Stimulated activated CD8-positive, alpha-beta memory T cell treated with anti-CD3 and anti-CD28 coated beads, Interleukin-4, amount 100 ng/mL, for 4 hours (primary cell): Measurements from ENCODE around the gene AFTPH.

Experiments used
- DNase-seq, 2 donors: peaks; one replicate each; pipeline ENCODE4 v3.0.0-alpha.2; 2020; ENCODE audit warnings: low read depth in 2 of 2, low spot score in 1 of 2

Gene AFTPH, protein sequence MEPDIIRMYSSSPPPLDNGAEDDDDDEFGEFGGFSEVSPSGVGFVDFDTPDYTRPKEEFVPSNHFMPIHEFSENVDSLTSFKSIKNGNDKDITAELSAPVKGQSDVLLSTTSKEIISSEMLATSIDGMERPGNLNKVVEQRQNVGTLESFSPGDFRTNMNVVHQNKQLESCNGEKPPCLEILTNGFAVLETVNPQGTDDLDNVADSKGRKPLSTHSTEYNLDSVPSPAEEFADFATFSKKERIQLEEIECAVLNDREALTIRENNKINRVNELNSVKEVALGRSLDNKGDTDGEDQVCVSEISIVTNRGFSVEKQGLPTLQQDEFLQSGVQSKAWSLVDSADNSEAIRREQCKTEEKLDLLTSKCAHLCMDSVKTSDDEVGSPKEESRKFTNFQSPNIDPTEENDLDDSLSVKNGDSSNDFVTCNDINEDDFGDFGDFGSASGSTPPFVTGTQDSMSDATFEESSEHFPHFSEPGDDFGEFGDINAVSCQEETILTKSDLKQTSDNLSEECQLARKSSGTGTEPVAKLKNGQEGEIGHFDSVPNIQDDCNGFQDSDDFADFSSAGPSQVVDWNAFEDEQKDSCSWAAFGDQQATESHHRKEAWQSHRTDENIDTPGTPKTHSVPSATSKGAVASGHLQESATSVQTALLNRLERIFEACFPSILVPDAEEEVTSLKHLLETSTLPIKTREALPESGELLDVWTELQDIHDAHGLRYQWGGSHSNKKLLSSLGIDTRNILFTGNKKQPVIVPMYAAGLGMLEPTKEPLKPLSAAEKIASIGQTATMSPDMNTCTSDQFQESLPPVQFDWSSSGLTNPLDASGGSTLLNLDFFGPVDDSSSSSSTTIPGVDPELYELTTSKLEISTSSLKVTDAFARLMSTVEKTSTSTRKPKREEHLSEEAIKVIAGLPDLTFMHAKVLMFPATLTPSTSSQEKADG

DNA sequence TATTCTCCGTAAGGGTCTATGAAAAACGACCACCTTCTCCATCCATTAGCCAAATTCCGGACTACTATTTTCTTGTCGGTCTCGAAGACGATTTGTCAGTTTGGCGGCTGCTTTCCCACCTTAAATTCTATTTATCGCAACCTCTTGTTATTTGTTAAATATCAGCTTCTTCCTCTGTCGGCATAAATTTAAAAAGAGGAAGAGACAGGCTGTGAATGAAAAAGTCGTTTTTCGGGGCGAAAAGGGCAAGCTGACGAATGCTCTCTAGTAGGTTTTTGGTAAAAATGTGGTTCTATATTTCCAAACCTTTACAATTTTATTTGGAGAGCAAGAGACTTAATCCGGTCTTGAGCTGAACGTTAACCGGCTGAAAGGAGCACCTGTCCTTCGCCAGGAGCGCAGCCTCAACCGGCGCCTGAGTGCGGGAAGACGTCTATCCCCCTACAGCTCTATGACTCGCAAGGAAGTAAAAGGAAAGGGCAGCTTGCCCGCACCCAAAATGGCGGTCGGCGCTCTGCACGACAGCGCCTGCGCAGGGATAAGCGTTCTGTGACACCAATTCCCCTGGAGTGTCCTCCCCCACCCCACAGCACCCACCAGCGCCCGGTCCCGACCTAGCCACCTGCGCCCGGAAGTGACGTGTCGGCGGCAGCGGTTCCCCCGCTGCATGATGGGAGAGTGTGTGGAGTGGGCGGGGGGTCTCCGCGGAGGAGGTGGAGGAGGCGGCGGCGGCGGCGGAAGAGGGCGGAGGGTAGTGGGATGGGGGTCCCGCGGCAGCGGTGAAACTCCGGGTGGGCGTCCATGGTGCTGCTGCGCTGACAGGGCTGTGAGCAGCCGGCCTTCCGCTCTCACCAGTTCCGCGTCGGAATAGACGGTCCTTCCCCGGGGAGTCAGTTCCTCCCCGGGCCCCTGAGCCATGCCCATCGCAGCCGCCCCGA is at the start of gene AFTPH:
TSS of gene AFTPH (plus strand) at position 663 of the 938 bp plus-strand sequence. CDS start 27,147 bp downstream, outside the sequence.
- DNase-seq = peak; percentile 97 to 100

DNA sequence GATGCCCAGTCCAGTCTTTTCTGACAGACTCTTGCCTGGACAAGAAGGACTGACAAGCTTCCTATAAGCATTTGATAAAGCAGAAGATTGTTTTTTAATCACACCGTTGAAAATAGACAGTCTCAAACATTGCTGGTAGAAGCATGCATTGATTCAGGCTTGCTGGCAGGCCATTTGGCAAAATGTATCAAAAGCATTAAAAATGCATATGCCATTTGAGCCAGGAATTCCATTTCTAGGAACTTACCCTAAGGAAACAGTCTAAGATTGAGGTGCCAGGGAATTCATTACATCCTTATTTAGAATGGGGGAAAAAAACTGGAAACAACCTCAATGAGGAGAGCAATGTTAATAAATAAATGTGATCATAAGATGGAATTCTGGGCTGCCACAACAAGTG is 49.5 kb upstream of the AFTPH start:
- no peak for DNase-seq

- DNase-seq = no peak
Measured at GRCh38 chr2:64477037-64477436, 47.1 kb upstream of the AFTPH start.

DNA sequence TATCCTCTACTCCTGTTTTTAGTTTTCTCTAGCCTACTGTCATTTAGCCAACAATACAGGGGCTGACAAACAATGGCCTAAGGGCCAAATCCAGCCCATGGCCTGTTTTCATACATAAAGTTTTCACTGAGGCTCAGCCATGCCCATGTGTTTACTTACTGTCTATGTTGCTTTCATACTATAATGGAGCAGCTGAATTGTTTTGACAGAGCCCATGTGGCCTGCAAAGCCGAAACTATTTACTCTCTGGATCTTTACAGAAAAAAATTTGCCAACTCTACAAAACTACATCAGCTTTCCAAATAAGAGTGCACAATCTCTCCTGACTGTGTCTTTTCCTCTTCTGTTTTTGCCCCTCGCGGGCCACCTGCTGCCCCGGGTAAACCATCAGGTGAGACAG is 46.1 kb upstream of the AFTPH start:
- no peak for DNase-seq

- no peak for DNase-seq
Measured at GRCh38 chr2:64478502-64479230, 45.5 kb upstream of the AFTPH start.

DNA sequence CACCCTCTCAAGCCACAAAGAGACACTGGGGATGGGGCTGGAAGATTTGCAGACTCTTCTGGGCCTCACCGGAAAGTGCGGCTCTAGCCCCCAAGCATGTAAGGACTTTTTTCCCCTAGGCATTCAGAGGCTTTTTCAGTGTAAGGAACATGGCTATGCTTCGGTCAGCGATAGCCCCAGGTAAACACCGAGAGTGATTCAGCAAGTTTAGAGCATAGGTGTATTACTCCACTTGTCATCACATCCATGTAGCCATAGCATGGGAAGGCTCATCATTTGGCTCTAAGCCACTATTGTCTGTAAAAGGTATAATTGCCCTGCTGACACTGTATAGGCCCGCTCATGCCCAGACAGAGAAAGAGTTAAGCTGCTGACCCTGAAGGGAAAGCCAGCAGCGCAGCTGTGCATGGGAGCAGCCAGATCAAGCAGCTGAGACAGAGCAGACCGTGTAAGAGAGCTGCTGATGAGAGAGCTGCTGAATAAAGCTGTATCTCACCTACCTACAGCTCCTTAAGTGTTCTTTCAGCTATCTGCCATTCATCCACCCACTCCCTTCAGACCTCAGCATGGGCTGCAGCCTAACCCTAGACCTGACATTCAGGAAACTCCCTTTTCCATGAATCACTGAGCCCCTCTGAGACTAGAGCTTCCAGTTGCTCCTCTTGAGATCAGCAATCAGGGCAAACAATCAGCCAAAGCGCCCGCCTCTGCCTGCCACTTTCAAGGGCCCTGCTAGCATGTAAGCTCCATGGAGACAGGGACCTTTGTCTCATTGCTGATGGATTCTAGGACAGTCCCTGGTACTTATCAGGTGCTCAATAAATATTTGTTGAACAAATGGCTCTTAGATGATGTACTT is 44.6 kb upstream of the AFTPH start:
- no peak for DNase-seq

GRCh38 chr2:64481665-64482064 is 42.5 kb upstream of the AFTPH start:
- no peak for DNase-seq

DNA sequence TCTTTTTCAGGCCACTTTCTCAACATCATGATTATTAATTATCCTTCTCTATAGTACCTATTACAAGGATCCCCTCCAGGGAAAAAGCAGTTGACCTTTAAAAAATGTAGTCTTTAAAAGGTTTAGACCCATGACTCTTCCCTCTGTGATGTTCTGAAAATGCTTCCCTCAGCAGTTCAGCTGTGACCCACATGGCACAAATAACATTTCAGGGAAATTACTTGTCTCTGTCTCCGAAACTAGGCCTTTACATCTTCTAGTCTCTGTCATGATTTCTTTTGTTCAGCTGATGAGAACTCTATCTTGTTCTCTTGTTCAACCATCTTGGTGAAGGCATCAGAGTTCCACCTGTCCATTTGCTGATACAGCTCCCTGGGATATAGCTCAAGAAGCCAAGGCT is 41.9 kb upstream of the AFTPH start:
- no peak for DNase-seq

DNA sequence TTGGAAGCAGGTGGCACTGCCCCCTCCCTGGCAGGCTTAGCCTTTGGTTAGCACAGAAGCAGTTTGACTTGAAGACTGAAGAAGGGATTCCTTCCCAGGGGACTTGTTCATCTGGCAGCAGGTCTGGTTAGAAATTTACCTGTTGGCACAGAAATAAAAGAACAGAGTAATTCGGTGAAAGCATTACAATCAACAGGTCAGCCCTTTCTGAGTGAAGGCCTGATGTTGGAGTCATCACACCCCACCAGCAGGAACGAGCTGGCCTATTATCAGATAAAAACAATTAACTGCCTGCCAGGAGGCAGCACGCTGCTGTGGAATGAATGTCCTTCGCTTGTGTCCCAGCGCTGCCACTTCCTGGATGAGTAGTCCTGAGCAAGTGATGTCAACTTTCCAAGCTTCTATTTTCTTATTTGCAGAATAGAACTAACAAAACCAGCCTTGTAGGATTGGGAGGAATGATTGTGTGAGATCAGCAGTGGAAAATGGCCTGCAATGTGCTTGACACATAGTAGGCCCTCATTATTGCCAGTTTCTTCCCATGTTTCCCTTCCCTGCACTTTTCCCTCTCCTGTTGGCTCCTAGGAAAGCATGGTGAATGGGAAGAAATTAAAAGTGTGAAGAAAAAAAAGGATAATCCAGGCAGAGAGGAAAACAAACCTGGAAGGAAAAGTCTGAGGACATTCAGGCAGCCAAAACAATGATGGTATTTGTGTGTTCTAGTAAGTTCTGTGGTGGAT is 41.2 kb upstream of the AFTPH start:
- DNase-seq = no peak

- DNase-seq = no peak
Measured at GRCh38 chr2:64485331-64485730, 38.8 kb upstream of the AFTPH start.

GRCh38 chr2:64485961-64486360 is 38.2 kb upstream of the AFTPH start:
- no peak for DNase-seq

GRCh38 chr2:64487256-64488049 is 36.7 kb upstream of the AFTPH start:
- DNase-seq = no peak

DNA sequence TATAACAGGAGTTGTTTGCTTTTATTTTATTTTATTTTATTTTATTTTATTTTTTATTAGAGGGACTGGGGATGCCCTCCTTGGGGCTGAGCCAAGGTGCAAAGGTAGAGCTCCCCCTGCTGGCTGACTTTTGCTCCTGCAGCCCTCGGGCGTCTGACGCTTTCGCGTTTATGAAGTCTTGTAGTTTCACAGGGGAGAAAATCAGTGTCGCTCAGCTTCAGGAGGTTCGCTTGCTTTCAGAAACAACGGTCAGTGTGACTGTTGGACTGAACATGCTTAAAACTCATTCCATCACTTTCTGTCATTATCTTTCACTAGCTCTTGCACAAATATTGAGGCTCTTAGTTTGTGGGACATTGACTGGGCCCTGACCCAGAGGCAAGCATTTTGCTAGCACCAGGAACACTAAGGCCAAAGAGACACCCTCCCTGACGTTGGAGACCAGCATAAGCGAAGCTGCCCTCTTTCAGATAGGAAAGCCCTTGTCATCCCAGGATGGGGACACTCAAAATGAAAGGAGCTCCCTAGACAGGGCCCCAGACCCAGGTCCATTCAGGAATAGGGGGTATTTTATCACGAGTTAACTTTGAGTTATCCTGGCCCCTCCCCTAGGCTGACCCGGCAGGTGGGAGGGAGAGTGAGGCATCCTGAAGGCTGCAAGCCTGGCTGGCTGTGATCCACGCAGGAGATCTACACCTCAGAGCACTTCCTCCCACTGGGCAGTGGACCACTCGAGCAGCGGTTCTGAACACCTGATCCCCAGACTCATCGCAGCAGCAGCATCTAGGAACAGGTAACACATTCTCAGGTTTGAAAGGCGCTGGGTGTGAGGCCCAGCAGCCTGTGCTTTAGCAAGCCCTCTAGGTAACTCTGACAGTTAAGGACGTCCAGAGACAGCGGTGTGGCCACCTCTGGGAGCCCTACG is 35.8 kb upstream of the AFTPH start:
- DNase-seq = peak; percentile 58 to 83

DNA sequence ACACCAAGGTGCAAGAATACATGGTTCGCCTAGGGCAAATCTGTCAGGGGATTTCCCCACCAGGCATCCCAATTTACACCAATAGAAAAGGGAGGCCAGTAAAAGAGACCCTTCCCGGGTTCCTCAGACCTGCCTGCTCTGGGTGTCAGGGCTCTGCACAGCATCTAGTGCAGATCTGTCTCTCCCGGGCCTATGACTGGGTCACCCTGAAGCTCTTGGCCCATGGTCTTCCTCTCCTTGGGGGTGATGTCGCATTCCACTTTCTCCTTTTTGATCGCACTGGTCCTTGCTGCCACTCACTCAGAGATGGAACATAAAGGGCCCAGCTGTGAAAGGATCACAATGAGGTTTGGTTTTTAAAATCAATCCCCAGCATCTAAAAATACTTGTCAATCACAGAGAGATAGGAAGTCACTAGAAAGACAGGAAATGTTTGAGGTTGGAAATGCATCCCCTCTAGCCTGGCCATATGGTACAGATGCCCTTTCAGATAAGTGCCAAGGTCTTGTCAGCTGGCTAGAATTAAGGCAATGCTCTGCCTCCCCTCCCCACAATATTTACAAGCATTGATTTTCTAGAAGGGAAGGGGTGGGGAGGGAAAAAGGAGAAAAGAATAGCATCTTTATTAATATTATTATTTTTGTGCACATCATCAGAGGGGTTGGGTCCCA is 34.9 kb upstream of the AFTPH start:
- no peak for DNase-seq

GRCh38 chr2:64491426-64491825 is 32.7 kb upstream of the AFTPH start:
- no peak for DNase-seq

GRCh38 chr2:64492272-64492671 is 31.9 kb upstream of the AFTPH start:
- no peak for DNase-seq
